HFF-Myc (cell line): ENCODE data around the gene AGBL1.
"Not testable (repeated sequence)": the region's sequence is repeated elsewhere in the genome, so short reads cannot be mapped to it uniquely, and the experiment has no call there.

ENCODE experiments used
- DNase-seq: peaks from one replicate; pipeline ENCODE4 v3.0.0-alpha.2; 2011; ENCODE audit warnings: low read depth; ENCODE audit errors: extremely low read depth
- H3K4me3 ChIP-seq: replicated peaks from 2 replicates; pipeline ENCODE4 v1.5.1; 2011; ENCODE audit warnings: low read depth, mild to moderate bottlenecking, control low read depth, low read length
- TF ChIP-seq, protein P1 (sequence below): IDR thresholded peaks from 2 replicates; pipeline ENCODE4 v1.5.1; 2012; ENCODE audit warnings: mild to moderate bottlenecking, low read depth, low read length, control low read depth; ENCODE audit errors: missing control alignments

The AGBL1 gene

DNA sequence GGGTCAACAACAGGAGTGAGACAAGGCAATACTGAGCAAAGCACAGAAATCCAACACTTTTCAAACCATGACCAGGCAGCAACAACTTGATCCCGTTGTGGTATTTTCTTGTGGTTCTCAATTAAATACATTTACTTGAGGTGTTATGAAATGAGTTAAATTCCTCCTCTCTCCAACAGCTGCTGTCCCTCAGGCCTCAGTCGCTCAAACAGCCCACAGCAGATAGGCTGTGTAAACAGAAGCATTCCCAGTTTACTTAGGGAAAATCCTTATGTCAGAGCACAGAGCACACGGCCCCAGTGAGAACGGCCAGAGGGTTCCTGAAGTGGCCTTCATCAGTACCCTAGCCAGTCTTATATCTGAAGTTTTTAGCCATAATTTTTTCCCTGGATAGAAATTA lies 359.9 kb downstream of the AGBL1 start:
- TF ChIP-seq, protein P1, sequence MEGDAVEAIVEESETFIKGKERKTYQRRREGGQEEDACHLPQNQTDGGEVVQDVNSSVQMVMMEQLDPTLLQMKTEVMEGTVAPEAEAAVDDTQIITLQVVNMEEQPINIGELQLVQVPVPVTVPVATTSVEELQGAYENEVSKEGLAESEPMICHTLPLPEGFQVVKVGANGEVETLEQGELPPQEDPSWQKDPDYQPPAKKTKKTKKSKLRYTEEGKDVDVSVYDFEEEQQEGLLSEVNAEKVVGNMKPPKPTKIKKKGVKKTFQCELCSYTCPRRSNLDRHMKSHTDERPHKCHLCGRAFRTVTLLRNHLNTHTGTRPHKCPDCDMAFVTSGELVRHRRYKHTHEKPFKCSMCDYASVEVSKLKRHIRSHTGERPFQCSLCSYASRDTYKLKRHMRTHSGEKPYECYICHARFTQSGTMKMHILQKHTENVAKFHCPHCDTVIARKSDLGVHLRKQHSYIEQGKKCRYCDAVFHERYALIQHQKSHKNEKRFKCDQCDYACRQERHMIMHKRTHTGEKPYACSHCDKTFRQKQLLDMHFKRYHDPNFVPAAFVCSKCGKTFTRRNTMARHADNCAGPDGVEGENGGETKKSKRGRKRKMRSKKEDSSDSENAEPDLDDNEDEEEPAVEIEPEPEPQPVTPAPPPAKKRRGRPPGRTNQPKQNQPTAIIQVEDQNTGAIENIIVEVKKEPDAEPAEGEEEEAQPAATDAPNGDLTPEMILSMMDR = no peak
- H3K4me3 ChIP-seq = no peak overlapping the region
- no peak for DNase-seq

DNA sequence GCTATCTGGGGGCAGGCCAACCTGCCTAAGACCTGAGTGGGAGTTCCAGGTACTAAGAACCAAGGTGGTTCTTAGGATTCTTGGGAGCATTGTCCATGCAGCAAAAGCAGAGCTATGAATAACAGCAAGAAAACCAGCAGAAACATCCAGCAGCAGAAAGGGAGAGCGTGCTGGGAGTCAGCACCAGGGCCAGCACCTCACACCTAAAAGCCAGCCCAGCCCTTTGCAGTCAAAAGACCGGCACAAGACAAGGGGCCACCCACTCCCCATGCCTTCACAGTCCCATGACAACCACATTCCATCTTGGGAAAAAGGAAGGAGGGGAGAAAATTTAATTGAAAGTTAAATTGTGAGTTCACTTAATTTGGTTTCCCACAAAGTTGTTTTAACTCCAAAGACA lies 364.9 kb downstream of the AGBL1 start:
- no peak for DNase-seq
- no peak overlapping the region for H3K4me3 ChIP-seq
- TF ChIP-seq, protein P1 = no peak

DNA sequence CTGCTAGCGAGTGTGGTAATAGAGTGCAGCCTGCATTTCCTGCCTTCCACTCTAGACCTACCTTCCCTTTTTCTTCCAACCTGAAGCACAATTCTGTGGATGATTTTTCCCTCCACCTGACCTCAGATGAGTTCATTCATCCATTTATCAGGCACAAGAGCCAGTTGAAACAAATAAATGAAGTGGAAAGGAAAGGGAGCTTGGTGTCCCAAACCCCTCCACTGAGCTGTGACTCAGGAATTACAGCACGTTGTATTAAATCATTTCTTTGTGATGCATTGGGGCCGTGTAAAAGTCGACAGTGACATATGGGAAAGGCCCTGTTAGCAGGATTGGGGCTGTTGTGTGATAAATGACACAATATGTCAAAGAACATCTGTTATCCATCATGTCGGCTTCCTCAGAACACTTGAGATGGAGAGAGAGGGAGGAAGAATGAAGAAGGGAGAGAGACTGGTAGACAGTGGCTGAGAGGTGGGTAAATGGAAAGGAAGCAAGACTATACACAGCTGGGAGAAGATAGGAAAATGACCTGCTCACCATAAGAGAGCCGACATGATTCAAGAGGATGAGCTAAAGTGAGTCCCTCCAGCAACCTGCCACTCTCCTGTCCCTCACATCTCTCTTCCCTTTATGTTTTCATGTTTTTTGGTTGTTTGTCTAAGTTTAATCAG lies 366.0 kb downstream of the AGBL1 start:
- TF ChIP-seq, protein P1 = no peak
- DNase-seq = no peak
- no peak overlapping the region for H3K4me3 ChIP-seq

DNA sequence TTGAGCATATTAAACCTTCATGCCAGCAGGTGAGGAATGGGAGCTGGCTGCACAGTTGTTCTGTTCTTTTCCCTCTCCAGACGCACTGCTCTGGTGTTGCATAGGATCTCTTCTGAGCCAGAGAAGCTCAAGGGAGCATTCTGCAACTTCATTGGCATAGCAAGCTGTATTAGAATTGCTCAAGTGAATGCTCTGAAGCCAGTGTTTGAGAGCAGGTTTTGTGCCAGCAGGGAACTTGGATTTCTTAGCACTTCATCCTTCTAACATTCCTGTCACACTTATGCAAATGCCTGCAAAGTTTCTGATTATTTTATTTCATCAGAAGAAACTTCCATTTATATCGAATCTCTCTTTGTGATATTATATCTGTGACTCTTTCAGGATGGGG lies 366.6 kb downstream of the AGBL1 start:
- H3K4me3 ChIP-seq = no peak overlapping the region
- no peak for DNase-seq
- TF ChIP-seq, protein P1 = no peak

DNA sequence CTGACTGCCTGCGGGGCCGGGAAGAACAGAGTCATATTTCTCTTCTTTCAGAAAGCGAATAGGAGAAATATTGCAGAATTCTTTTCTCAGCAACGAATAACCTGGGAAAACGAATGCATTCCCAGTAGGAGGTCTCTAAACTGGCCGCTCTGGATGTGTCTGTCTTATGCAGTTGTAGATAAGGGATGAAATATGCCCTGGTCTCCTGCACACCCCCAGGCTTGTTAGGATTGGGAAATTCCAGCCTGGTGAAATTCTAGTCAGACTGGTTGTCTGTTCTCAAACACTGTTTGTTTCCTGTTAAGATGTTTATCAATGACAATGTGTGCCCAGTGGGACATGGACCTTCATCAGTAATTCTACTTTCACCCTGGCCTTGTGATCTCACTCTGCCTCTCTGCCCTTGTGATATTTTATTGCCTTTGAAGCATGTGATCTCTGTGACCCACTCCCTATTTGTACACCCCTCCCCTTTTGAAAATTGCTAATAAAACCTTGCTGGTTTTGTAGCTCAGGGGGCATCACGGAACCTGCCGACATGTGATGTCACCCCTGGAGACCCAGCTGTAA lies 385.9 kb downstream of the AGBL1 start:
- not testable (repeated sequence) for H3K4me3 ChIP-seq, DNase-seq

DNA sequence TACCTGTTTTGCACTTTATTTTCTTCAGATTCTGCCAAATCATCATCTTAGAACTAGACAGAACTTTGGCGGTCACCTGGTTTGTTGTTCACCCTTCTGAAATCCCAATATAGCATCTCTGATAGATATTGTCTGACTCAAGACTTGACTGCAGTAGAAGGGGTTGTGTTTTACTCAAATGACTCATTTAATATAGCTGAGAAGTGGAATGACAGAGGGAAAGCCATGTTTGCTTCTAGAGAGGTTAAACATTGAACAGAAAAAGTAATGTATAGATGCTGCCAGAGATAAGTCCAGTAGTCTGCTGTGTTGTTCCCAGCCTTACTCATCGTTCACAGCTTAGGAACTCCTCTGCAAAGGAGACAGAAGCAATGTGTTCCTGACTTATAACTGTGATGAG lies 402.0 kb downstream of the AGBL1 start:
- no peak for DNase-seq
- H3K4me3 ChIP-seq = no peak overlapping the region
- TF ChIP-seq, protein P1 = no peak

DNA sequence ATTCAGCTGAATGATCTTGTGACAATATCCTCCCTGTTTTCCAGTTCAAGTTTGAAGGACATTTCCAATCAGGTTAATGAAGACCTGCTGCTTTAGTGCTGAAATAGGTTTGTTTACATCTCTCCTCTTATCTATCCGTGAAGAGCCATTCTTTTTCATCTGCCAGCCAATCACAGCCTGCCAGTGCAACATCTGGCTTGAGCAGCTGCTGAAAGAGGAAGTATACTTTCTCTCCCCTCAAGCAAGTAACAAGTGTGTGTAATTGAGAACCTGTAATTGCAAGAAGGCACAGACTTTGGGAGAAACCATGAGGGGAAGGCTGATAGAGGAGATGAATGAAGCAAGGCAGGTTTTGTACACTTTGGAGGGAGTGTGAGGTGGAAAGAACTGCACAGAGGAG lies 404.3 kb downstream of the AGBL1 start:
- DNase-seq = no peak
- no peak overlapping the region for H3K4me3 ChIP-seq
- TF ChIP-seq, protein P1 = no peak
